ENCODE data around the gene PPIB. TPM values are rescaled to one million over a fixed set of nuclear protein-coding genes. Genes with fewer than 3 reads are reported as not detected.
"Not testable (repeated sequence)": the region's sequence is repeated elsewhere in the genome, so short reads cannot be mapped to it uniquely, and the experiment has no call there.

The PPIB gene
- total RNA-seq, 1 experiment from 2014 or later = 453 TPM

DNA sequence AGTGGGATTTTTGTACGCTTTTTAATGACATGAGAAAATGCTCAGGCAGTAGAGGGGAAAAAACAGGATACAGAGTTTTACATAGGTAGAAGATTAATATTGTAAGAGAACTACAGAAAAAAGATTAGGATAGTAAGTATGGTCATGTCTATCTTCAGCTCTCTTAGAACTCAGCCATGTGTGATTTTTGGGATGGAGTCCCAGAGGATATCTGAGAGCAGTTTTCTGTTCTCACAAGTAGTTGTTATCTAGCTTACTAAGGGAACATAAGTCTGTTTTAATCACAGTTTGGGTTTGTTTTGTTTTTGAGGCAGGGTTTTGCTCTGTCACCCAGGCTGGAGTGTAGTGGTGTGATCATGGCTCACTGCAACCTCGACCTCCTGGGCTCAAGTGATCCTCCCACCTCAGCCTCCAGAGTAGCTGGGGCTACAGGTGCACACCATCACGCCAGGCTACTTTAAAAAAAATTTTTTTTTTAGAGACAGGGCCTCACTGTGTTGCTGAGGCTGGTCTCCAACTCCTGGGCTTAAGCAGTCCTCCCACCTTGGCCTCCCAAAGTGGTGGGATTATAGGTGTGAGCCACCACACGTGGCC is 52.6 kb downstream of the PPIB start:
- H3K9me2 ChIP-seq (ENCODE audit: insufficient read depth); H4K20me1 ChIP-seq (ENCODE audit: insufficient read depth); intact Hi-C loops (cut with micrococcal nuclease); H3K4me1 ChIP-seq (ENCODE audit: control insufficient read depth in 1 of 2, insufficient read depth in 2 of 2, low read length in 2 of 2); H3K9me3 ChIP-seq (ENCODE audit: control insufficient read depth in 1 of 2, insufficient read depth in 1 of 2, low read depth in 1 of 2, low read length in 2 of 2); H2AFZ ChIP-seq (ENCODE audit: low read depth, low read length, poor library complexity, severe bottlenecking); H3K27ac ChIP-seq (ENCODE audit: low read depth, low read length); POLR2A ChIA-PET; CTCF ChIA-PET; H3K27me3 ChIP-seq (ENCODE audit: insufficient read depth, low read length); H3K4me2 ChIP-seq (ENCODE audit: low read length); H3K4me3 ChIP-seq (replicated peaks in 1 of 2; ENCODE audit: low read depth in 1 of 2, low read length in 2 of 2); ATAC-seq; H3K9ac ChIP-seq (ENCODE audit: low read length); BruUV-seq (replicated peaks); DNase-seq (ENCODE audit: low read depth, low spot score); RAD21 ChIA-PET (ENCODE audit: low non-redundant PET in 1 of 2, low total read pairs in 2 of 2, uncharacterized antibody in 2 of 2, unreplicated experiment in 2 of 2): not testable (repeated sequence)
- H3K79me2 ChIP-seq (ENCODE audit: insufficient read depth, low read length) = peaks cover 67% of the 10 kb centered on the region
- peaks cover 5 to 16% of the 10 kb centered on the region in 2 experiments; a peak in 3 of 4 replicates for H3K36me3 ChIP-seq (ENCODE audit: control insufficient read depth in 1 of 2, insufficient read depth in 2 of 2, low read length in 2 of 2)

DNA sequence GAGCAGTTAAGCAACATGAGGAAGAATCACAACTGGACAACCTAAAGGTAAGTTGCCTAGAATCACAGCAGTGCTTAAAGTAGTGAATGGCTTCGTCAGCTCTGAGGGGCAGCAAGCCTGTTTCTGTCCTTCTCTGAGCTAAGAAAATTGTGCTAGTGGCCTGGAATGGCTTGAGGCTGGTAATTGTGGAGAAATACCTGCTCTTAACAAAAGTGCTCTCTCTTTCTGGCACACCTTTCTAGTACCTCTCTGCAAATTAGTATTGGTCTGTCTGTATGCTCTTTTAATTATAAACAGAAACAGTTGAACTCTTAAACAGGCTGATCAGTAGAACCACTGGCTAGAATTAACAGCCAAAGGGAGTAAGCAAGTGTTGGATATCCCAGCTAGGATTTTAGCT is 55.5 kb downstream of the PPIB start:
- CTCF ChIA-PET = no interaction called here
- intact Hi-C loops (cut with micrococcal nuclease) = no loop called here

More for the DNA sequence above, 55.5 kb downstream of the PPIB start:
- BruUV-seq (replicated peaks) = no TSS peak
- Histone ChIP-seq H3K79me2 (ENCODE audit: insufficient read depth, low read length) (peaks cover 92% of the 10 kb centered on the region), H3K4me3 (replicated peaks in 1 of 2; ENCODE audit: low read depth in 1 of 2, low read length in 2 of 2) (no peak overlapping the region), H3K9me2 (ENCODE audit: insufficient read depth) (no peaks in the 10 kb centered on the region), H3K4me1 (ENCODE audit: control insufficient read depth in 1 of 2, insufficient read depth in 2 of 2, low read length in 2 of 2) (no peaks in the 10 kb centered on the region), H3K27me3 (ENCODE audit: insufficient read depth, low read length) (no peaks in the 10 kb centered on the region), H3K36me3 (ENCODE audit: control insufficient read depth in 1 of 2, insufficient read depth in 2 of 2, low read length in 2 of 2) (no peaks in the 10 kb centered on the region), H3K27ac (ENCODE audit: low read depth, low read length) (no peak overlapping the region), H2AFZ (ENCODE audit: low read depth, low read length, poor library complexity, severe bottlenecking) (no peak overlapping the region), H3K9ac (ENCODE audit: low read length) (no peak overlapping the region), H3K4me2 (ENCODE audit: low read length) (no peak overlapping the region), H3K9me3 (ENCODE audit: control insufficient read depth in 1 of 2, insufficient read depth in 1 of 2, low read depth in 1 of 2, low read length in 2 of 2) (no peaks in the 10 kb centered on the region), H4K20me1 (ENCODE audit: insufficient read depth) (peaks cover 17% of the 10 kb centered on the region; the same call in 1 of the 2 replicates)
- POLR2A ChIA-PET = no interaction called here
- ATAC-seq (no peak), DNase-seq (ENCODE audit: low read depth, low spot score) (no peak)
- no peak for TF ChIP-seq JUND (IDR thresholded peaks at IDR 0.05)
- no peak for TF ChIP-seq CBX3 (IDR thresholded peaks at IDR 0.05; ENCODE audit: low read depth)
- TF ChIP-seq, protein P1, sequence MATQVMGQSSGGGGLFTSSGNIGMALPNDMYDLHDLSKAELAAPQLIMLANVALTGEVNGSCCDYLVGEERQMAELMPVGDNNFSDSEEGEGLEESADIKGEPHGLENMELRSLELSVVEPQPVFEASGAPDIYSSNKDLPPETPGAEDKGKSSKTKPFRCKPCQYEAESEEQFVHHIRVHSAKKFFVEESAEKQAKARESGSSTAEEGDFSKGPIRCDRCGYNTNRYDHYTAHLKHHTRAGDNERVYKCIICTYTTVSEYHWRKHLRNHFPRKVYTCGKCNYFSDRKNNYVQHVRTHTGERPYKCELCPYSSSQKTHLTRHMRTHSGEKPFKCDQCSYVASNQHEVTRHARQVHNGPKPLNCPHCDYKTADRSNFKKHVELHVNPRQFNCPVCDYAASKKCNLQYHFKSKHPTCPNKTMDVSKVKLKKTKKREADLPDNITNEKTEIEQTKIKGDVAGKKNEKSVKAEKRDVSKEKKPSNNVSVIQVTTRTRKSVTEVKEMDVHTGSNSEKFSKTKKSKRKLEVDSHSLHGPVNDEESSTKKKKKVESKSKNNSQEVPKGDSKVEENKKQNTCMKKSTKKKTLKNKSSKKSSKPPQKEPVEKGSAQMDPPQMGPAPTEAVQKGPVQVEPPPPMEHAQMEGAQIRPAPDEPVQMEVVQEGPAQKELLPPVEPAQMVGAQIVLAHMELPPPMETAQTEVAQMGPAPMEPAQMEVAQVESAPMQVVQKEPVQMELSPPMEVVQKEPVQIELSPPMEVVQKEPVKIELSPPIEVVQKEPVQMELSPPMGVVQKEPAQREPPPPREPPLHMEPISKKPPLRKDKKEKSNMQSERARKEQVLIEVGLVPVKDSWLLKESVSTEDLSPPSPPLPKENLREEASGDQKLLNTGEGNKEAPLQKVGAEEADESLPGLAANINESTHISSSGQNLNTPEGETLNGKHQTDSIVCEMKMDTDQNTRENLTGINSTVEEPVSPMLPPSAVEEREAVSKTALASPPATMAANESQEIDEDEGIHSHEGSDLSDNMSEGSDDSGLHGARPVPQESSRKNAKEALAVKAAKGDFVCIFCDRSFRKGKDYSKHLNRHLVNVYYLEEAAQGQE (IDR thresholded peaks at IDR 0.05; ENCODE audit: low read depth) = no peak
- no peak for TF ChIP-seq POLR2A (IDR thresholded peaks at IDR 0.05; ENCODE audit: borderline replicate concordance, extremely low read depth, insufficient read depth, insufficient read length)
- no peak for TF ChIP-seq POLR2AphosphoS5 (IDR thresholded peaks at IDR 0.05; ENCODE audit: low read depth, low read length)
- TF ChIP-seq EZH2phosphoT487 (IDR thresholded peaks at IDR 0.05; ENCODE audit: borderline replicate concordance) = no peak
- no peak for TF ChIP-seq RAD21 (IDR thresholded peaks at IDR 0.05; ENCODE audit: low read depth)
- TF ChIP-seq ELF1 (IDR thresholded peaks at IDR 0.05; ENCODE audit: borderline replicate concordance, low read depth) = no peak
- TF ChIP-seq, protein P2, sequence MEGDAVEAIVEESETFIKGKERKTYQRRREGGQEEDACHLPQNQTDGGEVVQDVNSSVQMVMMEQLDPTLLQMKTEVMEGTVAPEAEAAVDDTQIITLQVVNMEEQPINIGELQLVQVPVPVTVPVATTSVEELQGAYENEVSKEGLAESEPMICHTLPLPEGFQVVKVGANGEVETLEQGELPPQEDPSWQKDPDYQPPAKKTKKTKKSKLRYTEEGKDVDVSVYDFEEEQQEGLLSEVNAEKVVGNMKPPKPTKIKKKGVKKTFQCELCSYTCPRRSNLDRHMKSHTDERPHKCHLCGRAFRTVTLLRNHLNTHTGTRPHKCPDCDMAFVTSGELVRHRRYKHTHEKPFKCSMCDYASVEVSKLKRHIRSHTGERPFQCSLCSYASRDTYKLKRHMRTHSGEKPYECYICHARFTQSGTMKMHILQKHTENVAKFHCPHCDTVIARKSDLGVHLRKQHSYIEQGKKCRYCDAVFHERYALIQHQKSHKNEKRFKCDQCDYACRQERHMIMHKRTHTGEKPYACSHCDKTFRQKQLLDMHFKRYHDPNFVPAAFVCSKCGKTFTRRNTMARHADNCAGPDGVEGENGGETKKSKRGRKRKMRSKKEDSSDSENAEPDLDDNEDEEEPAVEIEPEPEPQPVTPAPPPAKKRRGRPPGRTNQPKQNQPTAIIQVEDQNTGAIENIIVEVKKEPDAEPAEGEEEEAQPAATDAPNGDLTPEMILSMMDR (IDR thresholded peaks at IDR 0.05 in 2 of 3, conservative IDR thresholded peaks at IDR 0.05 in 1 of 3; ENCODE audit: borderline replicate concordance in 1 of 3, insufficient read depth in 1 of 3, low read depth in 2 of 3, low read length in 2 of 3) = no peak
- TF ChIP-seq TCF7L2 (IDR thresholded peaks at IDR 0.05; ENCODE audit: borderline replicate concordance, extremely low read depth, insufficient read depth, insufficient read length) = no peak
- no peak for TF ChIP-seq EGR1 (IDR thresholded peaks at IDR 0.05; ENCODE audit: low read depth)
- no peak for TF ChIP-seq SP1 (IDR thresholded peaks at IDR 0.05; ENCODE audit: low read depth)
- TF ChIP-seq, protein P3, sequence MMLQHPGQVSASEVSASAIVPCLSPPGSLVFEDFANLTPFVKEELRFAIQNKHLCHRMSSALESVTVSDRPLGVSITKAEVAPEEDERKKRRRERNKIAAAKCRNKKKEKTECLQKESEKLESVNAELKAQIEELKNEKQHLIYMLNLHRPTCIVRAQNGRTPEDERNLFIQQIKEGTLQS (IDR thresholded peaks at IDR 0.05) = no peak
- TF ChIP-seq EZH2 (IDR thresholded peaks at IDR 0.05) = no peak
- no peak for TF ChIP-seq YY1 (IDR thresholded peaks at IDR 0.05; ENCODE audit: extremely low read depth, insufficient replicate concordance, low read depth, low read length)
- RAD21 ChIA-PET (ENCODE audit: low non-redundant PET in 1 of 2, low total read pairs in 2 of 2, uncharacterized antibody in 2 of 2, unreplicated experiment in 2 of 2) = no interaction called here
